Common myeloid progenitor, CD34-positive (primary cell): ENCODE data around the gene R3HDML.
"Not testable (repeated sequence)": the region's sequence is repeated elsewhere in the genome, so short reads cannot be mapped to it uniquely, and the experiment has no call there.

Experiments used
- CTCF ChIA-PET: fragments of 350-600 bp; sonication (Branson Sonifier 250); formaldehyde crosslinking; loops from one replicate; lab custom pipeline; 2021; ENCODE audit warnings: antibody characterized with exemption; lab: Charles Lee
- POLR2A ChIA-PET: fragments of 350-600 bp; sonication (Branson Sonifier 250); formaldehyde crosslinking; loops from one replicate; lab custom pipeline; 2021; ENCODE audit warnings: antibody characterized with exemption; lab: Charles Lee
- DNase-seq, 3 donors: peaks; one replicate each; pipeline versions ENCODE4 v3.0.0 to v3.0.0-alpha.2; 2013
- H3K27ac ChIP-seq, 2 experiments: 1 replicate in 1 of 2; 2 replicates in 1 of 2; pipeline ENCODE4 v1.7.0; 2013; ENCODE audit warnings: inconsistent platforms in 2 of 2, low read length in 2 of 2, mild to moderate bottlenecking in 2 of 2, low read depth in 1 of 2, moderate library complexity in 1 of 2; ENCODE audit not compliant: severe bottlenecking in 2 of 2, insufficient read depth in 1 of 2, poor library complexity in 1 of 2
- H3K27me3 ChIP-seq, 5 experiments: replicated peaks in 2 of 5; 1 replicate in 3 of 5; 2 replicates in 2 of 5; pipeline versions ENCODE4 v1.6.1 to v1.7.0; 2013; ENCODE audit warnings: low read length in 4 of 5, mild to moderate bottlenecking in 2 of 5, moderate library complexity in 2 of 5, inconsistent platforms in 1 of 5; ENCODE audit not compliant: insufficient read depth in 5 of 5, control insufficient read depth in 4 of 5
- H3K36me3 ChIP-seq, 4 experiments: 1 replicate in 2 of 4; 2 replicates in 2 of 4; pipeline versions ENCODE4 v1.6.1 to v1.7.0; 2013; ENCODE audit warnings: low read length in 3 of 4, control low read depth in 1 of 4, mild to moderate bottlenecking in 1 of 4; ENCODE audit not compliant: control insufficient read depth in 4 of 4, insufficient read depth in 4 of 4
- H3K4me1 ChIP-seq, 4 experiments: 1 replicate in 3 of 4; 2 replicates in 1 of 4; pipeline versions ENCODE4 v1.6.1 to v1.7.1; 2013; ENCODE audit warnings: low read length in 3 of 4, mild to moderate bottlenecking in 3 of 4, control low read depth in 1 of 4, inconsistent platforms in 1 of 4, moderate library complexity in 1 of 4; ENCODE audit not compliant: control insufficient read depth in 4 of 4, insufficient read depth in 4 of 4; ENCODE audit errors: control extremely low read depth in 1 of 4
- H3K4me3 ChIP-seq, 7 experiments: 1 replicate in 4 of 7; 2 replicates in 3 of 7; pipeline versions ENCODE4 v1.5.1 to v1.7.0; 2013; ENCODE audit warnings: mild to moderate bottlenecking in 7 of 7, low read length in 6 of 7, moderate library complexity in 6 of 7, inconsistent platforms in 2 of 7, low read depth in 2 of 7, control low read depth in 1 of 7; ENCODE audit not compliant: insufficient read depth in 4 of 7, control insufficient read depth in 1 of 7; ENCODE audit errors: extremely low read depth in 1 of 7
- H3K9me3 ChIP-seq, 5 experiments: 1 replicate in 4 of 5; 2 replicates in 1 of 5; pipeline versions ENCODE4 v1.6.1 to v1.7.1; 2013; ENCODE audit warnings: low read length in 4 of 5, mild to moderate bottlenecking in 2 of 5, inconsistent platforms in 1 of 5, low read depth in 1 of 5, moderate library complexity in 1 of 5; ENCODE audit not compliant: control insufficient read depth in 4 of 5, insufficient read depth in 2 of 5; ENCODE audit errors: control extremely low read depth in 1 of 5
- WGBS: methylation state at CpG from one replicate; pipeline ENCODE4 v1.1.5; 2013; ENCODE audit not compliant: insufficient coverage; 5-methylcytosine and 5-hydroxymethylcytosine counted together

Gene R3HDML

GRCh38 chr20:44327748-44328147 lies 9.1 kb upstream of the R3HDML start:
- H3K36me3 ChIP-seq, DNase-seq, H3K4me3 ChIP-seq, H3K9me3 ChIP-seq, H3K27ac ChIP-seq, H3K4me1 ChIP-seq: not testable (repeated sequence)
- WGBS = 91% methylated on average over 6 of the region's 7 CpGs
- ChIA-PET CTCF (interaction anchor here (1.2 to 4.9 kb wide), 3 partner anchors 10 to 111 kb away, joined by 3 to 27 read pairs (median 4); partner anchors contain the start of gene FITM2), POLR2A (interaction anchor here (0.6 kb wide), 1 partner anchor 283 kb away, joined by 4 read pairs; no protein-coding TSS in a partner anchor)
- peaks cover 0 to 20% (median 8%) of the 10 kb centered on the region in 5 experiments for H3K27me3 ChIP-seq

- H3K4me3 ChIP-seq = no peak overlapping the region
- CTCF ChIA-PET = interaction anchor here (1.2 to 4.9 kb wide), 3 partner anchors 11 to 111 kb away, joined by 3 to 27 read pairs (median 4); partner anchors contain the start of gene FITM2
- H3K27ac ChIP-seq = no peak overlapping the region
Observed at GRCh38 chr20:44328428-44328827, 8.4 kb upstream of the R3HDML start.

GRCh38 chr20:44331201-44331600 lies 5.6 kb upstream of the R3HDML start:
- CTCF ChIA-PET = no interaction called here
- no peaks in the 10 kb centered on the region for H3K9me3 ChIP-seq

More at GRCh38 chr20:44328428-44328827, 8.4 kb upstream of the R3HDML start:
- Histone ChIP-seq H3K27me3 (peaks cover 0 to 20% (median 8%) of the 10 kb centered on the region in 5 experiments), H3K36me3 (no peaks in the 10 kb centered on the region), H3K9me3 (no peaks in the 10 kb centered on the region), H3K4me1 (peaks cover 0 to 4% (median 2%) of the 10 kb centered on the region in 4 experiments)
- WGBS = 100% methylated on average over 1 of the region's 4 CpGs
- POLR2A ChIA-PET = interaction anchor here (0.6 kb wide), 1 partner anchor 283 kb away, joined by 4 read pairs; no protein-coding TSS in a partner anchor
- no peak for DNase-seq

GRCh38 chr20:44334306-44334705 lies 2.5 kb upstream of the R3HDML start:
- H3K4me3 ChIP-seq = no peak overlapping the region
- H3K4me1 ChIP-seq = no peaks in the 10 kb centered on the region
- ChIA-PET CTCF (no interaction called here), POLR2A (no interaction called here)
- no peak for DNase-seq
- peaks cover 0 to 24% (median 16%) of the 10 kb centered on the region in 5 experiments for H3K27me3 ChIP-seq
- 81% methylated on average over 6 of the region's 8 CpGs for WGBS
- H3K9me3 ChIP-seq = no peaks in the 10 kb centered on the region
- no peak overlapping the region for H3K27ac ChIP-seq
- no peaks in the 10 kb centered on the region for H3K36me3 ChIP-seq

More at GRCh38 chr20:44331201-44331600, 5.6 kb upstream of the R3HDML start:
- no CpG with 5 or more reads among the region's 2 CpGs for WGBS
- Histone ChIP-seq H3K27me3 (peaks cover 0 to 31% (median 12%) of the 10 kb centered on the region in 5 experiments), H3K4me3 (no peak overlapping the region), H3K4me1 (peaks cover 0 to 4% (median 2%) of the 10 kb centered on the region in 4 experiments), H3K27ac (no peak overlapping the region), H3K36me3 (no peaks in the 10 kb centered on the region)
- DNase-seq = no peak
- POLR2A ChIA-PET = no interaction called here

- no peak for DNase-seq
- Histone ChIP-seq H3K27me3 (peaks cover 0 to 24% (median 16%) of the 10 kb centered on the region in 5 experiments), H3K27ac (no peak overlapping the region), H3K36me3 (no peaks in the 10 kb centered on the region), H3K4me3 (no peak overlapping the region), H3K4me1 (no peaks in the 10 kb centered on the region), H3K9me3 (no peaks in the 10 kb centered on the region)
- WGBS = 85% methylated on average over 4 of the region's 4 CpGs
- ChIA-PET CTCF (no interaction called here), POLR2A (no interaction called here)
Observed at GRCh38 chr20:44334709-44335108, 2.1 kb upstream of the R3HDML start.

- no peaks in the 10 kb centered on the region for H3K4me1 ChIP-seq
- no peak for DNase-seq
- H3K27me3 ChIP-seq = peaks cover 0 to 24% (median 16%) of the 10 kb centered on the region in 5 experiments
- WGBS = 83% methylated on average over 2 of the region's 2 CpGs
- no peak overlapping the region for H3K4me3 ChIP-seq
- CTCF ChIA-PET = no interaction called here
- no peak overlapping the region for H3K27ac ChIP-seq
- POLR2A ChIA-PET = no interaction called here
- H3K9me3 ChIP-seq = no peaks in the 10 kb centered on the region
- no peaks in the 10 kb centered on the region for H3K36me3 ChIP-seq
Observed at GRCh38 chr20:44335675-44336074, 1.2 kb upstream of the R3HDML start.

GRCh38 chr20:44336086-44336485 lies 757 bp upstream of the R3HDML start:
- WGBS = 45% methylated on average over 15 of the region's 15 CpGs
- POLR2A ChIA-PET = no interaction called here
- CTCF ChIA-PET = no interaction called here

More at GRCh38 chr20:44336086-44336485, 757 bp upstream of the R3HDML start:
- Histone ChIP-seq H3K4me1 (no peaks in the 10 kb centered on the region), H3K27ac (no peak overlapping the region), H3K27me3 (peaks cover 0 to 24% (median 16%) of the 10 kb centered on the region in 5 experiments), H3K4me3 (no peak overlapping the region), H3K36me3 (no peaks in the 10 kb centered on the region), H3K9me3 (no peaks in the 10 kb centered on the region)
- no peak for DNase-seq
